ENCODE measurements around the gene CES3.
"Not testable (repeated sequence)": the region's sequence is repeated elsewhere in the genome, so short reads cannot be mapped to it uniquely, and the experiment has no call there.

CES3 gene

DNA sequence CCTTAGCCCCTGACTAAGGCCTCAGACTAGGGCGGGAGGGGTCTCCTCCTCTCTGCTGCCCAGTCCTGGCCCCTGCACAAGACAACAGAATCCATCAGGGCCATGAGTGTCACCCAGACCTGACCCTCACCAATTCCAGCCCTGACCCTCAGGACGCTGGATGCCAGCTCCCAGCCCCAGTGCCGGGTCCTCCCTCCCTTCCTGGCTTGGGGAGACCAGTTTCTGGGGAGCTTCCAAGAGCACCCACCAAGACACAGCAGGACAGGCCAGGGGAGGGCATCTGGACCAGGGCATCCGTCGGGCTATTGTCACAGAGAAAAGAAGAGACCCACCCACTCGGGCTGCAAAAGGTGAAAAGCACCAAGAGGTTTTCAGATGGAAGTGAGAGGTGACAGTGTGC is 12.7 kb downstream of the CES3 start:
- DNase-seq: no peak

DNA sequence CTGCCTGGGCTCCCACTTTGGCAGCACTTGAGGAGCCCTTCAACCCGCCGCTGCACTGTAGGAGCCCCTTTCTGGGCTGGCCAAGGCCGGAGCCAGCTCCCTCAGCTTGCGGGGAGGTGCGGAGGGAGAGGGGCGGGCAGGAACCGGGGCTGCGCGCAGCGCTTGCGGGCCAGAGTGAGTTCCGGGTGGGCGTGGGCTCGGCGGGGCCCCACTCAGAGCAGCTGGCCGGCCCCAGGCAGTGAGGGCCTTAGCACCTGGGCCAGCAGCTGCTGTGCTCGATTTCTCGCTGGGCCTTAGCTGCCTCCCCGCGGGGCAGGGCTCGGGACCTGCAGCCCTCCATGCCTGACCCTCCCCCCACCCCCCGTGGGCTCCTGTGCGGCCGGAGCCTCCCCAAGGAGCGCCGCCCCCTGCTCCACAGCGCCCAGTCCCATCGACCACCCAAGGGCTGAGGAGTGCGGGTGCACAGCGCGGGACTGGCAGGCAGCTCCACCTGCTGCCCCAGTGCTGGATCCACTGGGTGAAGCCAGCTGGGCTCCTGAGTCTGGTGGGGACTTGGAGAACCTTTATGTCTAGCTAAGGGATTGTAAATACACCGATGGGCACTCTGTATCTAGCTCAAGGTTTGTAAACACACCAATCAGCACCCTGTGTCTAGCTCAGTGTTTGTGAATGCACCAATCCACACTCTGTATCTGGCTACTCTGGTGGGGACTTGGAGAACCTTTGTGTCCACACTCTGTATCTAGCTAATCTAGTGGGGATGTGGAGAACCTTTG is 13.3 kb downstream of the CES3 start:
- not testable (repeated sequence) for DNase-seq

DNA sequence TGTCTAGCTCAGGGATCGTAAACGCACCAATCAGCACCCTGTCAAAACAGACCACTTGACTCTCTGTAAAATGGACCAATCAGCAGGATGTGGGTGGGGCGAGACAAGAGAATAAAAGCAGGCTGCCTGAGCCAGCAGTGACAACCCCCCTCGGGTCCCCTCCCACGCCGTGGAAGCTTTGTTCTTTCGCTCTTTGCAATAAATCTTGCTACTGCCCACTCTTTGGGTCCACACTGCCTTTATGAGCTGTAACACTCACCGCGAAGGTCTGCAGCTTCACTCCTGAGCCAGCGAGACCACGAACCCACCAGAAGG is 13.8 kb downstream of the CES3 start:
- peak; percentile 77 for DNase-seq

DNA sequence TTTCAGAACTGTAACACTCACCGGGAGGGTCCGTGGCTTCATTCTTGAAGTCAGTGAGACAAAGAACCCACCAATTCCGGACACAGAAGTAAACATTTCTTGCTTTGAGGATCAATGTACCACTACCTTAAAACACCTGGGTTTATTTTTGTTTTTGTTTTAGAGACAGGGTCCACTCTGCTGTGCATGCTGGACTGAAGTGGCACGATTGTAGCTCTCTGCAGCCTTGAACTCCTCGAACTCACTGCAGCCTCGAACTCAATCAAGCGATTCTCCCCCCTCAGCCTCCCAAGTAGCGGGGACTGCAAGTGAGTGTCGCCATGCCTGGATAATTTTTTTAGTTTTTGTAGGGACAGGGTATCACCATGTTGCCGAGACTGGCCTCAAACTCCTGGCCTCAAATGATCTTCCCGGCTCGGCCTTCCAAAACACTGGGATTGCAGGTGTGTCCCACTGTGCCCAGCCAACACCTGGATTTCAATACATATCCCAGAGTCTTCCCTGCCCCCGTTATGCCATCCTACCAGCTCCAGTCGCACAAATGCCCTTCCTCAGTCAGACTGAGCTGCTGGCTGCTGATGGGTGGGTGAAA is 14.3 kb downstream of the CES3 start:
- DNase-seq: no peak

DNA sequence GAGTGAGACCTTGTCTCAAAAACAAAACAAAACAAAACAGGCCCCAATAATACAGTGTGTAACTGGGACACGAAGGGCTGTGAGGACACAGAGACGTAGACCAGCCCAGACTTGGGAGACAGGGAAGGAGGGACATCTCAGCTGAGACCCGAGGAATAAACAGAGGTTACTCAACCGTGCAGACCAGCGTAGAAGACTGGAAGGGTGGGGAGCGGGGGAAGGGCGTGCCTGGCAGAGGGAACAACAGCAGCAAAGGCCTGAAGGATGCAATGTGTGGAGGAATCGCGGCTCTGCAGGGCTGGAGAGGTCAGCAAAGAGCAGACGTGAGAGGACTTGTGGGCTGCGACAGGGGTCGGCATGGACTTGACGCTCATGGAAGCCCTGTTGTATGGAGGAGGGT is 15.7 kb downstream of the CES3 start:
- DNase-seq: no peak

DNA sequence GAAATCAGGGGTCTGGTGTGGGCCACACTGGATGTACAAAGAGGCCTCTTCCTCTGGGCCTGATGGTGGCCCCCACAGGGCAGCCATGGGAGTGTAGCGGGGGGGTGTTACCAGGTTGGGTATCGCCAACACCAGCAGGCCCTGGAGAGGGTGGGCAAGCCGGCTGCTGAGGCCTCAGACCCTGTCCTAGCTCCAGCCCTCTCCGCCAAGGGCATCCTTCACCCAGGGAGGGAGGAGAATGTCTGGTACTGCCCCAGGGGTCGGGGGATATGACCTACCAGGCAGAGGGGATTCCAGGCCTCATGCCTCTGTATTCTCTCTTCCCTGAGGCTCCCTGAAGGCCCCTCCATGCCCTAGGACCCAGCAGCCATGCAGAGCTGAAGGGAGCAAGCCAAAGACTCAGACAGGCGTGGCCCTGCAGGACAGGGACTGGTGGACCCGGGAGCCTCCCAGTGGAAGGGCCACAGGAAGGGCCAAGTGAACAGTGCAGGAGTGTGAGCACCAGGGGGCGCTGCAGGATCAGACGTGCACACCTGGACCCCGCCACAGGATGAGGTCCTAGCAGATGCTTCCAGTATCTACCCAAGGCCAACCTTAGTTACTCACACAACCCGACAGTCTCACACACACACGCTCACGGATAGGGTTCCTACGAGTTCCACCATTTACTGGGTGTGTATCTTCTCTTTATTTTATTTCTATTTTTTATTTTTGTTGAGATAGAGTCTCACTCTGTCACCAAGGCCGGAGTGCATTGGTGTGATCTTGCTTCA is 16.5 kb downstream of the CES3 start:
- DNase-seq: peak; percentile 87

DNA sequence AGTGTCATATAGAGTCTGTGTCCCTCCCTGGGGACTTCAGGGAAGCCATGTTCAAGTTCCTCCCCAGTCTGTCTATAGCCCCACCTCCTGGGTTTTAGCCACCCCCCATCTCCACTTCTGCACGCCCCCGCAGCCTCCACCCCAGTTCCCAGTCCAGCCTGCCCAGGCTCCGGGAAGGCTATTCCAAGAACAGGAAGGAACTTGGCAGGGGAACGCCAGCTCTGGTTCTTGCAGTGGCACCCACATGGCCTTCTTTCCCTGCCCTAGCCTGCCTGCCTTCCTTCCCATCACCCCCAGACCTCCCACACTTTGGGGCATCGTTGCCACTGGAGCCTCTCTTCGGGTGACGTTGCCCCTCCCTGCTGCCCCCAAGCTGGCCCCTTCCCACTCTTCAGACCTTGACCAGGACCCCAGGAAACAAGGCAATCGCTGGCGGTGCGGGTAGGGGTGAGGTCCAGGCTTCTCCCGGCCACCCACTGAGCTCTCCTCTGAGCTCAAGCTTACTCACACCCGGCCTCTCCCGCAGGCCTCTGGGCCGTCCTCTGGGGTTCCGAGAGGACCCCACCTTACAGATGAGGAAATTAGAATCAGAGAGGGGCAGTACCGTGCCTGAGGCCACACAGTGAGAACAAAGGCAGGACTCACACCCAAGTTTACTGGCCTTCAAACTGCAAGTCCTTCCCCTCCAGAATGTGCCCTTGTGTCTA is 18.1 kb downstream of the CES3 start:
- no peak for DNase-seq

DNA sequence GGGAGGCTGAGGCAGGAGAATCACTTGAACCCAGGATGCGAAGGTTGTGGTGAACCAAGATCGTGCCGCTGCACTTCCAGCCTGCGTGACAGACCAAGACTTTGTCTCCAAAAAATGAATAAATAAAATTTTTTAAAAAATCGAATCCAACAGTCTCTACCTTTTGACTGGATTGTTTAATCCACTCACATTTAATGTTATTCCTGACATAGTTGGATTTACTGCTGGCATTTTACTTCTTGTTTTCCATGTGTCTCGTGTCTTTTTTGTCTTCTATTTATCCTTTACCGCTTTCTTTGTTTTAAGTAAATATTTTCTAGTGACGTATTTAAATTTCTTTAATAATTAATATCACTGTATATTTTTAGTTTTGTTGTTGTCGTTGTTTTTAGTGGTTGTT is 22.0 kb downstream of the CES3 start:
- DNase-seq: no peak

DNA sequence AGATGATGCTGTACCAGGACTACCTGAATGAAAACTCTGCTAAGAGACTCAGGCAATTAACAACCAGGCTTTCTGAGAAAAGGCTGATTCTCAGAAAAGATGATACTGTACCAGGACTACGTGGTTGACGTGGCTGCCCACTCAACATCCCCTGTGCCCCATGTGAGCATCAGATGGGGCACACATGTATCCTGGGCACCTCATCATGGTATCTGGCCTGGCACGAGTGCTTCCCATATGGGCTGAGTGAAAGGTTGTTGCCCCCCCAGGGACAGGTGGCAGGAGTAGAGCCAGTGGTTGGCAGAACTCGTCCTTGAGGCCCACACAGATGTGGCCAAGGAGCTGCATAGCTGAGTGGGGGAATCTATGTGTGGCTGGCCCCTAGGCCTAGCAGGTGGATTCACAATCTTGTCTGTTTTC is 23.8 kb downstream of the CES3 start:
- DNase-seq: peak; percentile 24

DNA sequence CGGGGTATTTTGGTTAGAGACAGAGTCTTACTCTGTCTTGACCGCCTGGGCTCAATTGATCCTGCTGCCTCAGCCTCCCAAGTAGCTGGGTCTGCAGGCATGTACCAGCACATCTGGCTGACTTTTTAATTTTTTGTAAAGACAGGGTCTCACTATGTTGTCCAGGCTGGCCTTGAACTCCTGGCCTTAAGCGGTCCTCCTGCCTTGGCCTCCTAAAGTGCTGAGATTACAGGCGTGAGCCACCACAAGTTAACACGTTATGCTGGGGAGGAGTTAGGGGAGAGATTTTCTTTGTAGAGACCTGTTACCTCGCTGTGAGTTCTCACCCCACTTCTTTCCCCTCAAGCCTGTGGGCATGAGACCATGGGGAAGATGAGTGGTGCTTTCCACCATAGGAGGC is 25.5 kb downstream of the CES3 start:
- no peak for DNase-seq

DNA sequence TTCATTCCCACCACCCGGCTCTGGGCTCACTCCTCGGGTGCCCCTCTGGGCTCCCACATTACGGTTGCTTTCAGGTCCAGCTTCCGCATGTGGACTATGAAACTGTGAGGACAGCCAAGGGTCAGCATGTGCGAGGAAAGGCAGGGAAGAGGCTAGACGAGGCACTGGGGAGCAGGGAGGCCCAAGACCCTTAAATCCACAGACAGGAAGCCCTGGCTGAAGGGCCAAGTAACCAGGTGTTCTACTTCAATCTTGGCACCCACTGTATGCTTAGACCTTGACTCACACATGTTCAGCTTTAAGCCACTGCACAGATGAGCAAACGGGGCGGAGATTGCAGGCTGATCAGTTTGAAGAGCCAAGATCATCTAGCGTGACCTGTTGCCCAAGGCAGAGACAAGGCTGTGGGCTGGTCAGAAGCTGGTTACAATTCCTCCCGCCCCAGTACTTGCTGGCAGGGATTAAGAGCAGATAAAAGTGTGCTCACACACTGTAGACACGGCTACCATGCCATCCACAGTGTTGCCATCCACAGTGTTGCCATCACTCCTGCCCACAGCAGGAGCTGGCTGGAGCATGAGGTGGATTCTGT is 27.2 kb downstream of the CES3 start, which contains the start of gene CES4A:
TSS of gene CES4A (plus strand) at position 393 of the 592 bp plus-strand sequence. CDS start at position 577, 184 bp downstream.
- no peak for DNase-seq

DNA sequence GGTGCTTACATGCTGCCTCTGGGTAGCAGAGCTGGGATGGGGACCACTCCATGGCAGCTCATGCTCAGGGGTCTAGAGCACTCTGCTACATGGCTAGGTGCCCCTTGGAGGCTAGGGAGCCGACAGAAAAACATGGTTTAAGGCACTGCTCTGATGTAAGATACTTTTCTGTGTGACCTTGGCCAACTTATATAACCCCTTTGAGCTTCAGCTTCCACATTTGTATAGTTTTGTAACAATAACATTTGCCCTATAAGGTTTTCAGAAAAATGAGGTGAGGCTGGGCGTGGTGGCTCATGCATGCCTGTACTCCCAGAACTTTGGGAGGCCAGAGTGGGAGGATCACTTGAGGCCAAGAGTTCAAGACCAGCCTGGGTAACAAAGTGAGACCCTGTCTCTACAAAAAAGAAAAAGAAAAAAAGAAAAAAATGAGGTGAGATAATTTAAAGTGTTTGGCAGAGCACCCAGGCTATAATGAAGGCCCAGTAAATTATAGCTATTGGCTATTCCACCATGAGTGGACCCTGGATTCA is 30.5 kb downstream of the CES3 start:
- no peak for DNase-seq

DNA sequence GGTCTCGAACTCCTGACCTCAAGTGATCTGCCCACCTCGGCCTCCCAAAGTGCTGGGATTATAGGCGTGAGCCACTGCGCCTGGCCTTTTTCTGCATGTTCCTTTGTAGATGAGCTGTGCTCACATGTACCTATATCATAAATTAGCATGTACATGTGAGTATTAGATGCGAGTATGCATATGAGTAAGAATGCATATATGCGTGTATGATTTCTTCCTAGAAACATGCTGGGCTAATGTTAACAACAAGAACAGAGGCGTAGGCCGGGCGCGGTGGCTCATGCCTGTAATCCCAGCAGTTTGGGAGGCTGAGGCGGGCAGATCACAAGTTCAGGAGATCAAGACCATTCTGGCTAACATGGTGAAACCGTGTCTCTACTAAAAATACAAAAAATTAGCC is 32.5 kb downstream of the CES3 start:
- not testable (repeated sequence) for DNase-seq

DNA sequence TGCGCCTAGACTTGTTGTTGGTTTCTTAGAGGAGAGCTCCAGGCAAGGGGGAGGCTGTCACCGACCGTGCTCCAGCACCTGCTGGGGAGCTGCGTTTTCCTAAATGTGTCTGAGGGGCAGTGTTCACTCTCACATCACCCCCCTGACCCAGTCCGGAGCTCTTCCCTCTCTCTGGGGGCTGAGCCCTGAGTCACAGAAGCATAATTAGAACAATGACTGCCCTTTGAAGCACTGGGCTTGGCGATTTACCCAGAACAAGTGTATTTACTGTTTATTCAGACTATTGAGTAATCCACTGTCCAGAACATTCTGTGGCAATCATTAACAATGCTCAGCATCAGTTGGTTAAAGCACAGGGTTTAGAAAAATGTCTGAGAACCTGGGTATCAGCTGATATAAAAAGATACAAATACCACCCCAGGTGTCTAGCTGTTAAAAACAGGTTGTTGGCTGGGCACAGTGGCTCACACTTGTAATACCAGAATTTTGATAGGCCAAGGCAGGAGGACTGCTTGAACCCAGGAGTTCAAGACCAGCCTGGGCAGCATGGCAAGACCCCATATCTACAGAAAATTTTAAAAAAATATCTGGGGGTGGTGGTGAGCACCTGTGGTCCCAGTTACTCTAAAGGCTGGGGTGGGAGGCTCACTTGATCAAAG is 35.4 kb downstream of the CES3 start:
- DNase-seq: no peak

DNA sequence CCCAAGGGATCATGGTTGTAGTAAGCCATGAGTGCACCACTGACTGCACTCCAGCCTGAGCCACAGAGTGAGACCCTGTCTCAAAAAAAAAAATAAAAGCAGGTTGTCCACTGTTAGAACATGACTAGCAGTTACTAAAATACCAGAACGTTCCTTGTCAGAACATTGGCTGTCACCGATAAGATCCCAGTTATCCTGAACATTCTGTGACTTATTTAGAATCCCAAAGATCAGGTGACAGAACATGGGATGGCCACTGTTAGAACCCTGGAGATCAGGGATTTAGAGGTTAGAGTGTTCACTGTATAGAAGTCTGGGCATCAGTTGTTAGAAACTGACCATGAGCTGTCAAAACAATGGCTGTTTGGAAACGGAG is 35.9 kb downstream of the CES3 start:
- no peak for DNase-seq

DNA sequence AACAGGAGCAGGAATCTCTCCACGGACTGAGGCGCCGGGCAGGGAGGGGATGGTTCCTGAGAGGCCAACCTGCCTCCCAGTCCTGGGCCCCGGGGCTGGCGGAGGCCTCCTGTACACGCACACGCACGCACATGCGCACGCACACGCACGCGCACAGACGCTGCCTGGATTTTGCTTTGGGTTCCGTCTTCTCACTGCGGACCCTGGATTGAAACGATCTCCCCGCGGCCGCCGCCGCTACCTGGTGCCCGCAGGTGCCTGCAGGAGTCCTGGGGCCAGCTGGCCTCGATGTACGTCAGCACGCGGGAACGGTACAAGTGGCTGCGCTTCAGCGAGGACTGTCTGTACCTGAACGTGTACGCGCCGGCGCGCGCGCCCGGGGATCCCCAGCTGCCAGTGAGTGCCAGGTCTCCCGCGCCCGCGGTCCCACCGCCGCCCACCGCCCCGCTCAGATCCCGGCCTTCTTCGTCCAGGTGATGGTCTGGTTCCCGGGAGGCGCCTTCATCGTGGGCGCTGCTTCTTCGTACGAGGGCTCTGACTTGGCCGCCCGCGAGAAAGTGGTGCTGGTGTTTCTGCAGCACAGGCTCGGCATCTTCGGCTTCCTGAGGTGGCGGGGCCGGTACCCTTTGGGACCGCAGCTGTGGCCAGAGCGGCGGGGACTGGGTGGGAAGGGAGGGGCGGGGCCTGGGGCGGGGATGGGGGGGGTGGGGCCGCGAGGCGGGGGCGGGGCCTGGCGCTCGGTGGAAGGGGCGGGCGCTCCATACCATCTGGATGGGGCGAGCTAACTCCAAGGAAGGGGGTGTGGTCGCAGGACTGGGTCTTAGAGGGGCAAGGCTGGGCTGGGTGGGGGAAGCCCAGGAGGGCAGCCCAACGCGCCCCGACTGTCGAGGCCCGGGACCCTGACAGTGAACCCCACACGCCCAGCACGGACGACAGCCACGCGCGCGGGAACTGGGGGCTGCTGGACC is 39.6 kb downstream of the CES3 start:
- DNase-seq: peak; percentile 67

DNA sequence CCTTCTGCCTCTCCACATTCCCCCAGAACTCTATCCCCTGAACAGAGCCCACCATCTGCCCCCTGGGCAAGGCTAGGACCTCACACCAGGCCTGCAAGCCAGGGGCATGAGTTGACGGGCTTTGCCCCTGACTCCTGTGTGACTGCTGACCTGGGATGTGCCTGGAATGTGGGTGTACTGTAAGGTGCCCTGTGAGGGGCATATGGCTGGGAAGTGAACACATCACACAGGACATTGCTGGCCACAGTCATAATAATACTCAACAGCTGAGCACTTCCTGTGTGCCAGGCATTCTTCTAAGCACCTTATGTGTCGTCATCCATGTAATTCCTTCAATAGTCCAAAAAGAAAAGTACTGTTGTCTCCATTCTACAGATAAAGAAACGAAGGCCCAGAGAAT is 40.7 kb downstream of the CES3 start:
- no peak for DNase-seq

DNA sequence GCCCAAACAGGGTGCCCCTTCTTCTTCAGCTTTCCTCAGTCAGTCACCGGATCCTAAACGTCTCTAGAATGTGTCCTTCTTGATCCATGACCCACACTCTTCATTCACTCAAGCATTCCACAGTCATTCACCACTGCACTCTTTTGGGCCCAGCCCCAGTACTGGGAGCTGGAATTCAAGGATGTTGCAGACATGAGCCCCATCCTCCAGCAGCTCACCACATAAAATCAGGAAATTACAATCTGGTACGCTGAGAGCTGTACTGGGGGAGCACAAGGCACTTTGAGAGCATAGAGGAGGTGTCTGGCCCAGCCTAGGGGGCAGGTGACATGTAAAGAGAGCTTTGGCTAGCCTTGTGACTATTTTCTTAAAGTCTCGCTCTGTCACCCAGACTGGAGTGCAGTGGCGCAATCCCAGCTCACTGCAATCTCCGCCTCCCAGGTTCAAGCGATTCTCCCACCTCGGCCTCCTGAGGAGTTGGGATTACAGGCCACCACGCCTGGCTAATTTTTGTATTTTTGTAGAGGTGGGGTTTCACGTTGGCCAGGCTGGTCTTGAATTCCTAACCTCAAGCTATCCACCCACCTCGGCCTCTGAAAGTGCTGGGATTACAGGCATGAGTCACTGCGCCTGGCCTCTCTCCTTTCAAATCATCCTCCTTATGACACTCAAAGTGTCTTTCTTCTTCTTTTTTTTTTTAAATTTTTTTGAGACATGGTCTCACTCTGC is 46.0 kb downstream of the CES3 start:
- no peak for DNase-seq

DNA sequence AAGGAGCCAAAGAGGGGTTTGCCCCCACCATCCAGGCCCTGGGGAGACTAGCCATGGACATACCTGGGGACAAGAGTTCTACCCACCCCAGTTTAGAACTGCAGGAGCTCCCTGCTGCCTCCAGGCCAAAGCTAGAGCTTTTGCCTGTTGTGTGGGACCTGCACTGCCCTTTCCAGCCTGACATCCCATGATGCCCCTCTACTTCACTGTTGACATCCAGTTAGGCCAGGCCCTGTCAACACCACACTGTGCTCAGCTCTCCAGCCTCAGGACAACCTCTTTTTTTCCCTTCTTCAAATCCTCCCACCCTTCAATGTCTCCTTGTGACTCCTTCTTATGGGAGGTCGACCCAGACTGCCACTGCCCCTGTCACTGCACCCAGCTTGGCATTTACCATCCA is 48.1 kb downstream of the CES3 start:
- DNase-seq: no peak

DNA sequence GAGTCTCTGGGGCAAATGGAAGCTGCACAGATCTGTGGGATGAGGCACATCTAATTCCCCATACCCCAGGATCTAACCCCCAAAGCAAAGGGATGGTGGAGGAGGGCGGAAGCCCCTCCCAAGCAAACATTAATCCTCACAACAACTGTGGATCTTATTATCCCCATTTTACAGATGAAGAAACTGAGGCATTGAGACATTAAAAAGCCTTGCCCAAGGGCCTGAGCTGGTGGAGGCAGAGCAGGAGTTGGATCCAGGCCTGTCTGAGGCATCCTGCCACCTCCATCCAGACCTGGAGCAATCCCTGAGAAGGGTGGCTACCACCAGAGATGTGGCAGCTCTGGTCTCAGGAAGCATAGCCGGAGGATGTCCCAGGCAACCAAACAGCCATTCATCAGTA is 50.2 kb downstream of the CES3 start:
- no peak for DNase-seq

Data from CD4-positive, alpha-beta T cell treated with Interleukin-17A for 1 hour (primary cell).